GM19025 (cell line): ENCODE results near the gene GP1BB.
"Not testable (repeated sequence)": the region's sequence is repeated elsewhere in the genome, so short reads cannot be mapped to it uniquely, and the experiment has no call there.

Experiments
- ATAC-seq: cut with Tn5 transposase; IDR thresholded peaks from one replicate; pipeline ENCODE4 v1.9.1; 2021; ENCODE audit warnings: mild to moderate bottlenecking, low read depth, moderate library complexity; ENCODE audit not compliant: unreplicated experiment

GP1BB gene

GRCh38 chr22:19724927-19725661, 1.8 kb downstream of the GP1BB start:
- no peak for ATAC-seq

GRCh38 chr22:19726064-19726788, 2.9 kb downstream of the GP1BB start:
- not testable (repeated sequence) for ATAC-seq

GRCh38 chr22:19727310-19728150, 4.2 kb downstream of the GP1BB start:
- ATAC-seq = no peak

- no peak for ATAC-seq
These were observed 4.9 kb downstream of the GP1BB start for GRCh38 chr22:19728271-19728670.

DNA sequence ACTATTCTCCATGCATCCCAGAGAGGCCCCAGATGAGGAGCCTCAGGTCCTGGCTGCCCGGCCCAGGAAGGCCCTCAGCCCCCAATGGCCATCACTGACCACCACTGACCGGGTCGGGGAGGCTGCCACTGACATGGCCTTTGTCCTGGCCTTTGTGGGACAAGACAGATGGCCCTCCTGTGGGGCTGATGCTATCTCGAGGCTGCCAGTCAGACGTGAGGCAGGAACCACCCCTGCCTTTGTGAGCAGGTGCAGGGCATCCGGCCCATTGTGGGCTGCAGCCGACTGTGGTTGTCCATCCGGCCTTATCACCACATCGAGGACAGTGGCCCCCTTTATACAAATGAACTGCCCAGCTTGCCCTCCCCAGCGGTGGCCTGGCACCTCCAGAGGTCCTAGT, 5.5 kb downstream of the GP1BB start:
- no peak for ATAC-seq

DNA sequence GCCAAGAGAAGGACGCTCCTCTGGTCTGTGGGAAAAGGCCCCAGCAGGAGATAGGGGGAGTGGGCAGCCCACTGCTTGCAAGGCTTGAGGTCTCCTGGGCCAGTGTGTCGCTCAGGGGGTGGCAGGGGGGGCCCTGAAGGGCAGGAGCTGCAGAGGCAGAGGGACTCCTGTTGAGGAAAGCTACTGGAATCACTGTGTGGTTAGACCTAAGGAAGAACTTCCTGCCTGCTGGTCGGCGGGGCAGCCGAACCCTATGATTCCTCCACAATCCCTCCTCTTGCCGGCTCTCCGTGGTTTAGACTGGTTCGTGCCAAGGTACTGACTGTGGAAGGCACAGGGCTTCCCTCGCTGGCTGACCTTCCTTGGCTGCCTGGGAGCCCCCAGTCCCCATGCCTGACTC, 6.2 kb downstream of the GP1BB start:
- no peak for ATAC-seq

- no peak for ATAC-seq
These were observed 6.9 kb downstream of the GP1BB start for GRCh38 chr22:19730198-19730597.

GRCh38 chr22:19730655-19731360, 7.5 kb downstream of the GP1BB start:
- no peak for ATAC-seq

- ATAC-seq = no peak
These were observed 8.2 kb downstream of the GP1BB start for GRCh38 chr22:19731361-19732135.

DNA sequence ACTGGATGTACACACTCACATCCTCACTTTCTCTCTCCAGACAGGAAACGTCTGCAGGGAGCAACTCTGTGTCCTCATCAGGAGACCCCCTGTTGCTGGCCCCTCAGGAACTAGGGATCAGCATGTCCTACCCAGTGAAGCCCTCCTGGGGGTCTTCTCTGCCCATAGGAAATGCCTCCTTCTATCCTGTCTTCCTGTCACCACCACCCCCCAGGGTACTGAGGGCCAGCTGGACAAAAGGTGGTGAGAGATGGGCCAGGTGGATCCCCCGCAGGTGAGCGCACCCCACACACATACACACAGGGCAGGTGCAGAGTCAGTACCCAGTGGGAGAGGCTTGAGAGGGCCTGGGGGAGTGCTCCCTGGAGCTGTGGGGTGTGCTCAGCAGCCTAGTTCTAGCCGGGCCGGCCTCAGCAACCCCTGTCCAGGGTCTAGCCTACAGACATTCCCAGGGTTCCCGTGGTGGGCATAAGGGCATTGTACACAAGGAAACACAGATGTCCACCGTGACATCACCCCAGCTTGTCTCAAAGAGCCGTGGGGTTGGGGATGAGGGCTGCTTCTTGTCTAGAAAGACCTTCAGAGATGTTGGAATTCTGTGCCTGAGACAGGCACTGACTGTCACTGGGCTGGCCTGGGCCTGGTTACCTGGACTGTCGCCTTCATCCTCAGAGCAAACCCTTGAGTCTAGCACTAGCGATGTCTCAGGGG, 9.2 kb downstream of the GP1BB start:
- no peak for ATAC-seq

DNA sequence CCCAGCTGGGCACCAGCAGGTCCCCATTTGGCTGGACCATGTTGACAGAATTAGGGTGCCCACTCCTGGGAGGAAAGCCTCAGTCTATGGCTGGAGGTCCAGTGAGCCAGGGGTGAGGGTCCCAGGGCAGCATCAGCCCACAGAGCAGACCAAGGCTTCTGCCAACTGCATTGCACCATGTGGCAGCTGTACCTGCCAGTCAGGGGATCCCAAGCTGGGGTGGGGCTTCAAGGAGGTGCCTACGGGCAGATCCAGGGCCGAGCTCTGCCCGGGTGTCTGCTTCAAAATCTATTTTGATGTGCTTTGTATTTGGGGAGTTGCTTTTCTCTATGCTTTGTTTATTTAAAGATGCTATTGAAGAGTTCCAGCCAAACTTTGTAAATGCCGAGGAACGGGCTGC, 10.4 kb downstream of the GP1BB start:
- no peak for ATAC-seq

- ATAC-seq = no peak
These were observed 10.8 kb downstream of the GP1BB start for GRCh38 chr22:19734163-19734562.

GRCh38 chr22:19734837-19735382, 11.6 kb downstream of the GP1BB start:
- ATAC-seq = no peak

- no peak for ATAC-seq
These were observed 12.5 kb downstream of the GP1BB start for GRCh38 chr22:19735665-19736510.

GRCh38 chr22:19737846-19738663, 14.7 kb downstream of the GP1BB start:
- no peak for ATAC-seq

DNA sequence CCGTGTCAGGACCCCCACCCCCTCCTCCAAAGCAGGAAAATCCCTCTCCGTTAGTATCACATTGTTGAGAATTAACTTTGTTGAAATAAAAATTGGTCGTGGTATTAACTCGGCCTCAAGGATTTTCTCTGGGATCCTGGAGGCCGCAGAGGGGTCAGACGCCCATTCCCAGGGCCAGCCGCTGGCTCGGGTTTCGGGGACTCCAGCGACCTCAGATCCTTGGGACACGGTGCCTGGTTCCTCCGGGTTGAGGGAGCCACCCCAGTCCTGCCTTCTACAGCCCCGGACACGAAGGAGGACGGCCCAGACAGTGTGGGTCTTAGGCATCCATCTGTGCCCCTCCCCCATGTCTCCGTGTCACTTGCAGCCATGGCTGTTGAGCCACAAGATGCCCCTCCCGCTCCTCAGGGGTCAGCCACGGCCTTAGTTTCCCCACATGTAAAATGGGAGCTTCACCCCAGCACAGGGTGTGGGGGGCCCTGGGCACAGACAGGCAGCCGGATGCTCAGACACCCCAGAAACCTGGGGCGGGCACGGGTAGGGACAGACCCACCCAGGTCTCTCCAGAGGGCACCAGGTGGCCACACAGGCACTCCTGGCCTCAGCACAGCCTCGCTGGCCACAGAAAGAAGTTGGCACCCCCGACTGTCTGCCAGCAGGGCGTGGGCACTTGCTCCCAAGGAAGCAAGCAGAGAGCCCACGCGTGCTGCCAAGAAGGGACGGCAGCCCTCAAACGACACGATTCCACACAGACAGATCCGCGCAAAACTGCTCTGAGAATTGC, 15.5 kb downstream of the GP1BB start:
- ATAC-seq = no peak
